ENCODE measurements around the gene PLAU.

The PLAU gene

GRCh38 chr10:73907841-73908517 lies 3.0 kb upstream of the PLAU start:
- H3K9me3 ChIP-seq (ENCODE audit: insufficient read depth, low read length), result no peaks in the 10 kb centered on the region
- DNase-seq (ENCODE audit: low read depth, low spot score), result no peak
- no peak overlapping the region for H3K4me3 ChIP-seq (ENCODE audit: insufficient read length, low read depth)
- H3K4me1 ChIP-seq (ENCODE audit: insufficient read depth, insufficient read length), result peaks cover 12% of the 10 kb centered on the region
- no peak for TF ChIP-seq SUZ12 (IDR thresholded peaks at IDR 0.05; ENCODE audit: extremely low read depth, insufficient read depth, insufficient read length)
- no peak for TF ChIP-seq ZNF274 (IDR thresholded peaks at IDR 0.05; ENCODE audit: low read depth, low read length)
- no peak for TF ChIP-seq YY1 (IDR thresholded peaks at IDR 0.05; ENCODE audit: insufficient read depth, insufficient read length)
- peaks cover 26% of the 10 kb centered on the region for H3K27me3 ChIP-seq (ENCODE audit: insufficient read depth, insufficient read length)
- H3K36me3 ChIP-seq (ENCODE audit: insufficient read depth, insufficient read length, low read length), result peaks cover 3% of the 10 kb centered on the region
- no peak overlapping the region for H3K9ac ChIP-seq (ENCODE audit: insufficient read length, low read depth)

DNA sequence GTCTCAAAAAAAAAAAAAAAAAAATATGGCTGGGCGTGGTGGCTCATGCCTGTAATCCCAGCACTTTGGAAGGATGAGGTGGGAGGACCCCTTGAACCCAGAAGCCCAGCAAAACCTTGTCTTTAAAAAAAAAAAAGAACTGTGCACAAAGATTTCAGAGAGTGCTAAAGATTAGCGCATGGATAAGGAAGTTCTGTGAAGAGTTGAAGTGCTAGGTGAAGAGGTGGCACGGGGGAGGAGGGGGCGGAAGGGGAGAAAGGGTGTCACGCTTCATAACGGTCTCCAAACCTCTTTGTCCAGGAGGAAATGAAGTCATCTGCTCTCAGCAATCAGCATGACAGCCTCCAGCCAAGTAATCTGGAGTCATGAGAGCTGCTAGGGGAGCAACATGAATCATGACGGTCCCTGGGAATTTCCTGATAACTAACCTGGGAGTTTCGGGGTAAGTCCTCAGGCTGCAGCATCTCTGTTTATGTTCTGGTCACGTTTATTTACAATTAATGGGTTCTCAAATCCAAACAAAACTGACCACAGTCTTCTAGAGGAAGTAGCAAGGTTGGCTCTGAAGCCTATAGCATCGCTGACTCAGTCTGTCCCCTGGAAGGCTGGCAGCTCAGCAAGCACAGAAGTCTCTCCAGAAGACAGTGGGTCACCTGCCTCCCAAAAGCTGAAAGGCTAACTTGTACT lies 1.9 kb upstream of the PLAU start:
- Histone ChIP-seq H3K9me3 (ENCODE audit: insufficient read depth, low read length) (no peaks in the 10 kb centered on the region), H3K27me3 (ENCODE audit: insufficient read depth, insufficient read length) (peaks cover 26% of the 10 kb centered on the region), H3K36me3 (ENCODE audit: insufficient read depth, insufficient read length, low read length) (peaks cover 13% of the 10 kb centered on the region), H3K4me1 (ENCODE audit: insufficient read depth, insufficient read length) (peaks cover 14% of the 10 kb centered on the region), H3K4me3 (ENCODE audit: insufficient read length, low read depth) (no peak overlapping the region), H3K9ac (ENCODE audit: insufficient read length, low read depth) (peak overlapping the region; percentile 36)
- no peak for DNase-seq (ENCODE audit: low read depth, low spot score)
- TF ChIP-seq SUZ12 (IDR thresholded peaks at IDR 0.05; ENCODE audit: extremely low read depth, insufficient read depth, insufficient read length) (no peak), YY1 (IDR thresholded peaks at IDR 0.05; ENCODE audit: insufficient read depth, insufficient read length) (no peak), ZNF274 (IDR thresholded peaks at IDR 0.05; ENCODE audit: low read depth, low read length) (no peak)

- Histone ChIP-seq H3K4me1 (ENCODE audit: insufficient read depth, insufficient read length) (peaks cover 19% of the 10 kb centered on the region), H3K27me3 (ENCODE audit: insufficient read depth, insufficient read length) (peaks cover 26% of the 10 kb centered on the region), H3K9ac (ENCODE audit: insufficient read length, low read depth) (peak overlapping the region; percentile 36), H3K9me3 (ENCODE audit: insufficient read depth, low read length) (no peaks in the 10 kb centered on the region), H3K36me3 (ENCODE audit: insufficient read depth, insufficient read length, low read length) (peaks cover 20% of the 10 kb centered on the region), H3K4me3 (ENCODE audit: insufficient read length, low read depth) (no peak overlapping the region)
- no peak for TF ChIP-seq YY1 (IDR thresholded peaks at IDR 0.05; ENCODE audit: insufficient read depth, insufficient read length)
- TF ChIP-seq ZNF274 (IDR thresholded peaks at IDR 0.05; ENCODE audit: low read depth, low read length), result no peak
- no peak for DNase-seq (ENCODE audit: low read depth, low spot score)
These were observed 1.3 kb upstream of the PLAU start for GRCh38 chr10:73909540-73910115.

DNA sequence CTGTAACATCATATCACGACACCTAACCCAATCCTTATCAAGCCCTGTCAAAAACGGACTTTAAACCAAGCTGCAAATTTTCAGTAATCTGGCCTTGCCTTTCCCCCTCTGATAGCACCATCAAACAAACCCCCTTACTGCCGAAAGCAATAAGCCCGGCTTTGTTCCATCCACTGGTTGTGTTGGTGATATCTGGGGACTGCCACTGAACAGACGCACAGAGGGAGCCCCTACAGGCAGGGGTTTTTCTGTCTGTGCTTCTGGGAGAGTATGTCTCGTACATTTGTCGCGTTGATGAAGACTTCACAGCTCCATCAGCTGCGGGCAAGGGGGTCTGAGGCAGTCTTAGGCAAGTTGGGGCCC lies 550 bp upstream of the PLAU start:
- DNase-seq (ENCODE audit: low read depth, low spot score), result no peak
- peak overlapping the region; percentile 81 for H3K9ac ChIP-seq (ENCODE audit: insufficient read length, low read depth)
- H3K4me1 ChIP-seq (ENCODE audit: insufficient read depth, insufficient read length), result peaks cover 19% of the 10 kb centered on the region
- H3K9me3 ChIP-seq (ENCODE audit: insufficient read depth, low read length), result no peaks in the 10 kb centered on the region
- H3K36me3 ChIP-seq (ENCODE audit: insufficient read depth, insufficient read length, low read length), result peaks cover 27% of the 10 kb centered on the region
- TF ChIP-seq ZNF274 (IDR thresholded peaks at IDR 0.05; ENCODE audit: low read depth, low read length) (no peak), SUZ12 (IDR thresholded peaks at IDR 0.05; ENCODE audit: extremely low read depth, insufficient read depth, insufficient read length) (no peak), YY1 (IDR thresholded peaks at IDR 0.05; ENCODE audit: insufficient read depth, insufficient read length) (no peak)
- peak overlapping the region; percentile 66 for H3K4me3 ChIP-seq (ENCODE audit: insufficient read length, low read depth)
- peaks cover 26% of the 10 kb centered on the region for H3K27me3 ChIP-seq (ENCODE audit: insufficient read depth, insufficient read length)

DNA sequence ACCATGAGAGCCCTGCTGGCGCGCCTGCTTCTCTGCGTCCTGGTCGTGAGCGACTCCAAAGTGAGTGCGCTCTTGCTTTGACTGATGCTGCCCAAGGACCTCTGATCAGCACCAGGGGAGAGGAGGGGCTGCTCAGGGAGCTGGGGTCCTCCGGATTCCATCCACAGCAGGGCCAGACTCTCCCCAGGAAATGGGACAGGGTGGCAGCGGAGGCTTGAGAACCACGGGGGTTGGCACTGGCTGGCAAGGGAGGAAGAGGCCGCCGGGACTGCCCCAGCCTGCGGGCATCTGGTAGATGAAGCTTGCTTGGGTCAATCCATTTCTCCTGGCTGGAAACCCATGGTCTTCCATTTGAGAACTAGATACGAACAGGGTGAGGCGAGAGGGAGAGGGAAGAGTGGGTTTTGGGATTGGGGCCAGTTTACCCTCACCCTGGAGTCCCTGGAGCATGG lies 647 bp downstream of the PLAU start:
- peak overlapping the region; percentile 81 for H3K9ac ChIP-seq (ENCODE audit: insufficient read length, low read depth)
- peaks cover 17% of the 10 kb centered on the region for H3K4me1 ChIP-seq (ENCODE audit: insufficient read depth, insufficient read length)
- peaks cover 38% of the 10 kb centered on the region for H3K36me3 ChIP-seq (ENCODE audit: insufficient read depth, insufficient read length, low read length)
- no peak for TF ChIP-seq ZNF274 (IDR thresholded peaks at IDR 0.05; ENCODE audit: low read depth, low read length)
- TF ChIP-seq YY1 (IDR thresholded peaks at IDR 0.05; ENCODE audit: insufficient read depth, insufficient read length), result no peak
- H3K4me3 ChIP-seq (ENCODE audit: insufficient read length, low read depth), result peak overlapping the region; percentile 66
- no peak for DNase-seq (ENCODE audit: low read depth, low spot score)
- H3K27me3 ChIP-seq (ENCODE audit: insufficient read depth, insufficient read length), result peaks cover 26% of the 10 kb centered on the region
- no peaks in the 10 kb centered on the region for H3K9me3 ChIP-seq (ENCODE audit: insufficient read depth, low read length)

DNA sequence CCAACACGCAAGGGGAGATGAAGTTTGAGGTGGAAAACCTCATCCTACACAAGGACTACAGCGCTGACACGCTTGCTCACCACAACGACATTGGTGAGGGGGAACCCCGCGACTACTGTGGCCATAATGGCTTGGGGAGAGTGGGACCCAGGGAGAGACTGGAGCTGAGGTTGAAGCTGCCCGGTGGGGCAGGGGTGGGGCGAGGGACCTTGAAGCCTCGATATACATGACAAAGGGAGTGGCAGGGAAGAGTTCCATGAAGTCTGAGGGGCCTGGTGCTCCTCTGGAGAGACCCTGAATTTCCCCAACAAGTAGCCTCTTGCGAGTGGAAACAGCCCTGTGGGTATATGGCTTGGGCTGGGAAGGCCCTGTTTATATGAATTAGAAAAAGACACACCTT lies 3.1 kb downstream of the PLAU start:
- Histone ChIP-seq H3K4me1 (ENCODE audit: insufficient read depth, insufficient read length) (peaks cover 12% of the 10 kb centered on the region), H3K36me3 (ENCODE audit: insufficient read depth, insufficient read length, low read length) (peaks cover 49% of the 10 kb centered on the region), H3K27me3 (ENCODE audit: insufficient read depth, insufficient read length) (peaks cover 26% of the 10 kb centered on the region), H3K4me3 (ENCODE audit: insufficient read length, low read depth) (no peak overlapping the region), H3K9ac (ENCODE audit: insufficient read length, low read depth) (no peak overlapping the region), H3K9me3 (ENCODE audit: insufficient read depth, low read length) (peaks cover 6% of the 10 kb centered on the region)
- no peak for DNase-seq (ENCODE audit: low read depth, low spot score)
- no peak for TF ChIP-seq YY1 (IDR thresholded peaks at IDR 0.05; ENCODE audit: insufficient read depth, insufficient read length)
- no peak for TF ChIP-seq SUZ12 (IDR thresholded peaks at IDR 0.05; ENCODE audit: extremely low read depth, insufficient read depth, insufficient read length)
- no peak for TF ChIP-seq ZNF274 (IDR thresholded peaks at IDR 0.05; ENCODE audit: low read depth, low read length)

DNA sequence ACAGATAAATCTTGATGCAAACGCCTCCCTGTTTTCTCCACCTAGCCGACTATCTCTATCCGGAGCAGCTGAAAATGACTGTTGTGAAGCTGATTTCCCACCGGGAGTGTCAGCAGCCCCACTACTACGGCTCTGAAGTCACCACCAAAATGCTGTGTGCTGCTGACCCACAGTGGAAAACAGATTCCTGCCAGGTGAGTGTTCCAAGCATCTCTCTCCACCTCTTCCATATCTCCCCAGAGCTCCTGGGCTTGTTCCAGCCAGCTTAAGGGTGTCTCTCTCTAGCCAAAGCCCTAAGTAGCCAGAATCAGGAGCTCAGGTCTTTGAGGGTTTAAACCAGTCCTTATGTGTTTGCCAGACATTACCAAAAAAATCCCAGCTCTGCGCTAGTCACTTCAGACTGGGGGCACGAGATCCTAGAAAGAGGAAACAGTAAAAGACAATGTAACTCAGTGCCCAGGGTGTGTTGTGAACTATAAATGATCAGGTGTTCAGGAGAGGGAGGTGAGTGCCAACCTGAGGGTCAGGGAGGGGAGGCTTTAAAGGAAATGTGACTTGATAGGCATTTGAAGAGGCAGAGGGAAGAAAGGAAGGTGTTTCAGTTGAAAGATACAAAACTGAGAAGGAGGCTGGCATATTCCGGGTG lies 4.4 kb downstream of the PLAU start:
- H3K36me3 ChIP-seq (ENCODE audit: insufficient read depth, insufficient read length, low read length), result peaks cover 49% of the 10 kb centered on the region
- H3K4me1 ChIP-seq (ENCODE audit: insufficient read depth, insufficient read length), result peaks cover 12% of the 10 kb centered on the region
- TF ChIP-seq ZNF274 (IDR thresholded peaks at IDR 0.05; ENCODE audit: low read depth, low read length) (no peak), YY1 (IDR thresholded peaks at IDR 0.05; ENCODE audit: insufficient read depth, insufficient read length) (no peak), SUZ12 (IDR thresholded peaks at IDR 0.05; ENCODE audit: extremely low read depth, insufficient read depth, insufficient read length) (no peak)
- no peak overlapping the region for H3K9ac ChIP-seq (ENCODE audit: insufficient read length, low read depth)
- no peak for DNase-seq (ENCODE audit: low read depth, low spot score)
- no peak overlapping the region for H3K4me3 ChIP-seq (ENCODE audit: insufficient read length, low read depth)
- peaks cover 16% of the 10 kb centered on the region for H3K27me3 ChIP-seq (ENCODE audit: insufficient read depth, insufficient read length)
- H3K9me3 ChIP-seq (ENCODE audit: insufficient read depth, low read length), result peaks cover 11% of the 10 kb centered on the region

Measured in NT2/D1 (cell line).